ENCODE measurements around the gene PPP2R2D. TPM values are rescaled to one million over a fixed set of nuclear protein-coding genes. Genes with fewer than 3 reads are reported as not detected.
A peak's percentile ranks its signal among the peaks of the same experiment; 100 is the strongest.

PPP2R2D gene
- total RNA-seq, 2 experiments from 2014 or later: 37.4 to 38.5 TPM

- Histone ChIP-seq H3K9me2 (ENCODE audit: insufficient read depth, low read length) (no peaks in the 10 kb centered on the region), H4K20me1 (ENCODE audit: insufficient read depth, low read length) (no peaks in the 10 kb centered on the region), H3K9me3 (ENCODE audit: low read length) (no peaks in the 10 kb centered on the region), H2AFZ (ENCODE audit: low read length) (no peak overlapping the region), H3K4me1 (ENCODE audit: insufficient read depth, low read length, poor library complexity, severe bottlenecking) (no peaks in the 10 kb centered on the region), H3K79me2 (ENCODE audit: insufficient read depth, low read depth, low read length) (no peaks in the 10 kb centered on the region), H3K27ac (ENCODE audit: low read depth, low read length, poor library complexity, severe bottlenecking) (no peak overlapping the region), H3K4me3 (ENCODE audit: low read depth, low read length, poor library complexity, severe bottlenecking) (no peak overlapping the region), H3K4me2 (ENCODE audit: low read length) (no peak overlapping the region), H3K36me3 (ENCODE audit: insufficient read depth, low read length) (peaks cover 63% of the 10 kb centered on the region)
- DNase-seq (ENCODE audit: low spot score): no peak
- BruUV-seq (replicated peaks): TSS peak; percentile 70
- TF ChIP-seq CTCF (conservative IDR thresholded peaks at IDR 0.05; ENCODE audit: low read length) (no peak), EZH2phosphoT487 (IDR thresholded peaks at IDR 0.05; ENCODE audit: borderline replicate concordance, low read depth, low read length) (no peak)
- intact Hi-C loops (cut with micrococcal nuclease; ENCODE audit: unreplicated experiment): no loop called here
- POLR2A ChIA-PET: no interaction called here
- CTCF ChIA-PET (ENCODE audit: unreplicated experiment): no interaction called here
These were observed 55.0 kb downstream of the PPP2R2D start for GRCh38 chr10:131955591-131956340.

GRCh38 chr10:131959841-131960240 is 59.0 kb downstream of the PPP2R2D start:
- no peaks in the 10 kb centered on the region for H4K20me1 ChIP-seq (ENCODE audit: insufficient read depth, low read length)
- no peaks in the 10 kb centered on the region for H3K79me2 ChIP-seq (ENCODE audit: insufficient read depth, low read depth, low read length)
- H3K4me3 ChIP-seq (ENCODE audit: low read depth, low read length, poor library complexity, severe bottlenecking): no peak overlapping the region
- TF ChIP-seq EZH2phosphoT487 (IDR thresholded peaks at IDR 0.05; ENCODE audit: borderline replicate concordance, low read depth, low read length): no peak
- TF ChIP-seq CTCF (conservative IDR thresholded peaks at IDR 0.05; ENCODE audit: low read length): no peak
- no peaks in the 10 kb centered on the region for H3K9me3 ChIP-seq (ENCODE audit: low read length)
- no peak overlapping the region for H3K27ac ChIP-seq (ENCODE audit: low read depth, low read length, poor library complexity, severe bottlenecking)
- BruUV-seq (replicated peaks): no TSS peak
- no peak overlapping the region for H3K4me2 ChIP-seq (ENCODE audit: low read length)
- no peak overlapping the region for H2AFZ ChIP-seq (ENCODE audit: low read length)
- peaks cover 36% of the 10 kb centered on the region for H3K36me3 ChIP-seq (ENCODE audit: insufficient read depth, low read length)
- ChIA-PET POLR2A (no interaction called here), CTCF (ENCODE audit: unreplicated experiment) (no interaction called here)
- DNase-seq (ENCODE audit: low spot score): no peak
- intact Hi-C loops (cut with micrococcal nuclease; ENCODE audit: unreplicated experiment): no loop called here
- no peaks in the 10 kb centered on the region for H3K4me1 ChIP-seq (ENCODE audit: insufficient read depth, low read length, poor library complexity, severe bottlenecking)
- no peaks in the 10 kb centered on the region for H3K9me2 ChIP-seq (ENCODE audit: insufficient read depth, low read length)

- ChIA-PET CTCF (ENCODE audit: unreplicated experiment) (no interaction called here), POLR2A (no interaction called here)
- H3K4me1 ChIP-seq (ENCODE audit: insufficient read depth, low read length, poor library complexity, severe bottlenecking): no peaks in the 10 kb centered on the region
- H3K9me2 ChIP-seq (ENCODE audit: insufficient read depth, low read length): no peaks in the 10 kb centered on the region
- BruUV-seq (replicated peaks): no TSS peak
- H3K9me3 ChIP-seq (ENCODE audit: low read length): no peaks in the 10 kb centered on the region
- H2AFZ ChIP-seq (ENCODE audit: low read length): no peak overlapping the region
- H4K20me1 ChIP-seq (ENCODE audit: insufficient read depth, low read length): no peaks in the 10 kb centered on the region
- H3K27ac ChIP-seq (ENCODE audit: low read depth, low read length, poor library complexity, severe bottlenecking): no peak overlapping the region
- H3K36me3 ChIP-seq (ENCODE audit: insufficient read depth, low read length): peaks cover 30% of the 10 kb centered on the region
- no peak overlapping the region for H3K4me2 ChIP-seq (ENCODE audit: low read length)
- DNase-seq (ENCODE audit: low spot score): no peak
- H3K4me3 ChIP-seq (ENCODE audit: low read depth, low read length, poor library complexity, severe bottlenecking): no peak overlapping the region
- intact Hi-C loops (cut with micrococcal nuclease; ENCODE audit: unreplicated experiment): no loop called here
- H3K79me2 ChIP-seq (ENCODE audit: insufficient read depth, low read depth, low read length): no peaks in the 10 kb centered on the region
- no peak for TF ChIP-seq EZH2phosphoT487 (IDR thresholded peaks at IDR 0.05; ENCODE audit: borderline replicate concordance, low read depth, low read length)
- no peak for TF ChIP-seq CTCF (conservative IDR thresholded peaks at IDR 0.05; ENCODE audit: low read length)
These were observed 59.8 kb downstream of the PPP2R2D start for GRCh38 chr10:131960631-131961046.

All from OCI-LY7 (cell line).